Smooth muscle cell (in vitro differentiated cells): Measurements from ENCODE around the gene HMX1. TPM values are rescaled to one million over a fixed set of nuclear protein-coding genes. Genes with fewer than 3 reads are reported as not detected.

Source experiments
- DNase-seq: peaks from one replicate; lab custom pipeline; 2025; ENCODE audit not compliant: unreplicated experiment; lab: John Stamatoyannopoulos, UW
- H2AFZ ChIP-seq: fragments of 200-600 bp; sonication (generic); 2 replicates; pipeline ENCODE4 v1.6.0; 2016; ENCODE audit warnings: antibody characterized with exemption, low read depth, mild to moderate bottlenecking
- H3F3A ChIP-seq: fragments of 200-600 bp; sonication (generic); 2 replicates; pipeline ENCODE4 v1.6.0; 2017; ENCODE audit warnings: antibody characterized with exemption, low read depth
- H3K27ac ChIP-seq: fragments of 200-600 bp; sonication (generic); 2 replicates; pipeline ENCODE4 v1.5.1; 2016; ENCODE audit warnings: low read depth, mild to moderate bottlenecking
- H3K27me3 ChIP-seq: fragments of 200-600 bp; sonication (generic); 2 replicates; pipeline ENCODE4 v1.6.1; 2016; ENCODE audit warnings: low read depth, mild to moderate bottlenecking
- H3K36me3 ChIP-seq: fragments of 200-600 bp; sonication (generic); 2 replicates; pipeline ENCODE4 v1.5.1; 2016; ENCODE audit warnings: low read depth
- H3K4me1 ChIP-seq: fragments of 200-600 bp; sonication (generic); 2 replicates; pipeline ENCODE4 v1.5.1; 2016; ENCODE audit warnings: low read depth
- H3K4me2 ChIP-seq: fragments of 200-600 bp; sonication (generic); 2 replicates; pipeline ENCODE4 v1.6.0; 2016; ENCODE audit warnings: mild to moderate bottlenecking
- H3K4me3 ChIP-seq: fragments of 200-600 bp; sonication (generic); 2 replicates; pipeline ENCODE4 v1.5.1; 2016; ENCODE audit warnings: mild to moderate bottlenecking
- H3K79me2 ChIP-seq: fragments of 200-600 bp; sonication (generic); 2 replicates; pipeline ENCODE4 v1.6.0; 2016; ENCODE audit warnings: low read depth, mild to moderate bottlenecking
- H3K9ac ChIP-seq: fragments of 200-600 bp; sonication (generic); 2 replicates; pipeline ENCODE4 v1.6.0; 2016; ENCODE audit warnings: low read depth
- H3K9me3 ChIP-seq: fragments of 200-600 bp; sonication (generic); replicated peaks from 2 replicates; pipeline ENCODE4 v1.5.1; 2016; ENCODE audit warnings: low read depth
- H4K20me1 ChIP-seq: fragments of 200-600 bp; sonication (generic); 2 replicates; pipeline ENCODE4 v1.6.0; 2016; ENCODE audit warnings: low read depth
- CTCF ChIP-seq: fragments of 200-600 bp; sonication (generic); IDR thresholded peaks from 2 replicates; pipeline ENCODE4 v1.5.1; 2017; ENCODE audit warnings: borderline replicate concordance, mild to moderate bottlenecking, antibody characterized with exemption; ENCODE audit not compliant: insufficient read depth, poor library complexity, severe bottlenecking
- WGBS: methylation state at CpG from one replicate; pipeline ENCODE4 v1.1.7; 2016; ENCODE audit warnings: low lambda C conversion rate; 5-methylcytosine and 5-hydroxymethylcytosine counted together
- polyA plus RNA-seq: library from polyadenylated mRNA; unstranded; fragments of >200 nt; fragmentation: Nextera tagmentation; extraction: Ambion mirVana; gene quantifications from 2 replicates; pipeline ENCODE4 v1.2.1, GENCODE V29; 2016
- total RNA-seq: library from RNA; depleted of rRNA; stranded (reverse); fragments of >200 nt; gene quantifications from 2 replicates; pipeline ENCODE4 v1.2.3, GENCODE V29; 2014

The HMX1 gene
- total and polyA plus RNA-seq, 2 experiments from 2014 or later, result not detected

GRCh38 chr4:8888856-8889255 lies 17.2 kb upstream of the HMX1 start:
- no peaks in the 10 kb centered on the region for H3K36me3 ChIP-seq
- H3K4me3 ChIP-seq, result no peak overlapping the region
- no peak for DNase-seq
- peaks cover 80% of the 10 kb centered on the region for H3K27me3 ChIP-seq
- H3K4me1 ChIP-seq, result peaks cover 8% of the 10 kb centered on the region
- H3K4me2 ChIP-seq, result no peak overlapping the region
- H3K9ac ChIP-seq, result no peak overlapping the region
- no peak overlapping the region for H3K27ac ChIP-seq
- H4K20me1 ChIP-seq, result no peaks in the 10 kb centered on the region
- no peaks in the 10 kb centered on the region for H3K9me3 ChIP-seq
- H3F3A ChIP-seq, result no peaks in the 10 kb centered on the region
- no peak overlapping the region for H2AFZ ChIP-seq
- TF ChIP-seq CTCF, result no peak
- H3K79me2 ChIP-seq, result no peaks in the 10 kb centered on the region
- 65% methylated on average over 13 of the region's 13 CpGs for WGBS

GRCh38 chr4:8886612-8887406 lies 15.2 kb upstream of the HMX1 start:
- Histone ChIP-seq H4K20me1 (no peaks in the 10 kb centered on the region), H3K27me3 (peaks cover 67% of the 10 kb centered on the region), H3K79me2 (no peaks in the 10 kb centered on the region), H2AFZ (no peak overlapping the region), H3F3A (no peaks in the 10 kb centered on the region), H3K4me1 (no peaks in the 10 kb centered on the region), H3K9me3 (no peaks in the 10 kb centered on the region), H3K9ac (no peak overlapping the region), H3K36me3 (no peaks in the 10 kb centered on the region), H3K4me2 (no peak overlapping the region), H3K4me3 (no peak overlapping the region), H3K27ac (no peak overlapping the region)
- WGBS, result 79% methylated on average over 10 of the region's 10 CpGs
- no peak for DNase-seq
- peak; percentile 46 for TF ChIP-seq CTCF

GRCh38 chr4:8882239-8882638 lies 10.6 kb upstream of the HMX1 start:
- H3K79me2 ChIP-seq, result no peaks in the 10 kb centered on the region
- no peaks in the 10 kb centered on the region for H3K4me1 ChIP-seq
- no peaks in the 10 kb centered on the region for H3F3A ChIP-seq
- no peak overlapping the region for H3K4me2 ChIP-seq
- no peak overlapping the region for H2AFZ ChIP-seq
- H3K4me3 ChIP-seq, result no peak overlapping the region
- peaks cover 63% of the 10 kb centered on the region for H3K27me3 ChIP-seq
- H3K36me3 ChIP-seq, result no peaks in the 10 kb centered on the region
- H3K9me3 ChIP-seq, result no peaks in the 10 kb centered on the region
- no peak overlapping the region for H3K27ac ChIP-seq
- no peaks in the 10 kb centered on the region for H4K20me1 ChIP-seq
- DNase-seq, result no peak
- no peak for TF ChIP-seq CTCF
- 68% methylated on average over 7 of the region's 14 CpGs for WGBS
- no peak overlapping the region for H3K9ac ChIP-seq

GRCh38 chr4:8880851-8881250 lies 9.2 kb upstream of the HMX1 start:
- TF ChIP-seq CTCF, result no peak
- H3K27me3 ChIP-seq, result peaks cover 76% of the 10 kb centered on the region
- H3K9ac ChIP-seq, result no peak overlapping the region
- H3K4me1 ChIP-seq, result no peaks in the 10 kb centered on the region
- no peak for DNase-seq
- H3K36me3 ChIP-seq, result no peaks in the 10 kb centered on the region
- no peak overlapping the region for H2AFZ ChIP-seq
- no peak overlapping the region for H3K4me3 ChIP-seq
- H3F3A ChIP-seq, result no peaks in the 10 kb centered on the region
- H4K20me1 ChIP-seq, result no peaks in the 10 kb centered on the region
- H3K4me2 ChIP-seq, result no peak overlapping the region
- WGBS, result 92% methylated on average over 7 of the region's 9 CpGs
- no peak overlapping the region for H3K27ac ChIP-seq
- H3K79me2 ChIP-seq, result no peaks in the 10 kb centered on the region
- H3K9me3 ChIP-seq, result no peaks in the 10 kb centered on the region
